ENCODE results near the gene CASK.
"Not testable (repeated sequence)": the region's sequence is repeated elsewhere in the genome, so short reads cannot be mapped to it uniquely, and the experiment has no call there.

The CASK gene

GRCh38 chrX:41516456-41516855 is 406.9 kb downstream of the CASK start:
- H3K36me3 Mint-ChIP-seq, result no peaks in the 10 kb centered on the region
- H3K27ac Mint-ChIP-seq, result no peak overlapping the region
- H3K9me3 Mint-ChIP-seq, result no peaks in the 10 kb centered on the region
- ATAC-seq, result no peak
- no peaks in the 10 kb centered on the region for H3K27me3 Mint-ChIP-seq
- no peak overlapping the region for H3K4me3 Mint-ChIP-seq
- peaks cover 6% of the 10 kb centered on the region for H3K4me1 Mint-ChIP-seq

- Mint-ChIP-seq H3K36me3 (no peaks in the 10 kb centered on the region), H3K4me1 (peaks cover 6% of the 10 kb centered on the region), H3K27me3 (no peaks in the 10 kb centered on the region), H3K27ac (no peak overlapping the region), H3K4me3 (no peak overlapping the region), H3K9me3 (no peaks in the 10 kb centered on the region)
- ATAC-seq, result no peak
These were observed 408.0 kb downstream of the CASK start for GRCh38 chrX:41515376-41515775.

- no peak overlapping the region for H3K4me3 Mint-ChIP-seq
- H3K36me3 Mint-ChIP-seq, result no peaks in the 10 kb centered on the region
- peaks cover 6% of the 10 kb centered on the region for H3K4me1 Mint-ChIP-seq
- H3K27me3 Mint-ChIP-seq, result no peaks in the 10 kb centered on the region
- no peak for ATAC-seq
- H3K27ac Mint-ChIP-seq, result peak overlapping the region; percentile 42
- H3K9me3 Mint-ChIP-seq, result no peaks in the 10 kb centered on the region
These were observed 409.2 kb downstream of the CASK start for GRCh38 chrX:41514179-41514578.

- H3K27ac Mint-ChIP-seq, H3K36me3 Mint-ChIP-seq, H3K27me3 Mint-ChIP-seq, H3K4me3 Mint-ChIP-seq, ATAC-seq, H3K4me1 Mint-ChIP-seq, H3K9me3 Mint-ChIP-seq: not testable (repeated sequence)
These were observed 410.5 kb downstream of the CASK start for GRCh38 chrX:41512853-41513252.

- Mint-ChIP-seq H3K9me3 (no peaks in the 10 kb centered on the region), H3K4me3 (no peak overlapping the region), H3K36me3 (no peaks in the 10 kb centered on the region), H3K27me3 (no peaks in the 10 kb centered on the region), H3K4me1 (peaks cover 6% of the 10 kb centered on the region), H3K27ac (no peak overlapping the region)
- peak; percentile 88 for ATAC-seq
These were observed 411.0 kb downstream of the CASK start for GRCh38 chrX:41512394-41512793.

GRCh38 chrX:41507919-41508318 is 415.4 kb downstream of the CASK start:
- peaks cover 6% of the 10 kb centered on the region for H3K4me1 Mint-ChIP-seq

GRCh38 chrX:41502004-41502403 is 421.4 kb downstream of the CASK start:
- Mint-ChIP-seq H3K9me3 (peaks cover 3% of the 10 kb centered on the region), H3K4me1 (no peaks in the 10 kb centered on the region), H3K27me3 (no peaks in the 10 kb centered on the region), H3K4me3 (no peak overlapping the region), H3K36me3 (no peaks in the 10 kb centered on the region), H3K27ac (no peak overlapping the region)
- no peak for ATAC-seq

More at GRCh38 chrX:41507919-41508318, 415.4 kb downstream of the CASK start:
- Mint-ChIP-seq H3K9me3 (no peaks in the 10 kb centered on the region), H3K36me3 (no peaks in the 10 kb centered on the region), H3K27ac (no peak overlapping the region), H3K4me3 (no peak overlapping the region), H3K27me3 (no peaks in the 10 kb centered on the region)
- no peak for ATAC-seq

GRCh38 chrX:41499984-41500383 is 423.4 kb downstream of the CASK start:
- peaks cover 3% of the 10 kb centered on the region for H3K9me3 Mint-ChIP-seq
- no peaks in the 10 kb centered on the region for H3K27me3 Mint-ChIP-seq
- H3K36me3 Mint-ChIP-seq, result no peaks in the 10 kb centered on the region
- H3K4me1 Mint-ChIP-seq, result no peaks in the 10 kb centered on the region
- H3K27ac Mint-ChIP-seq, result no peak overlapping the region
- ATAC-seq, result no peak
- no peak overlapping the region for H3K4me3 Mint-ChIP-seq

- Mint-ChIP-seq H3K4me1 (no peaks in the 10 kb centered on the region), H3K27me3 (no peaks in the 10 kb centered on the region)
These were observed 424.2 kb downstream of the CASK start for GRCh38 chrX:41499195-41499594.

GRCh38 chrX:41491267-41492004 is 431.9 kb downstream of the CASK start:
- Mint-ChIP-seq H3K27me3 (no peaks in the 10 kb centered on the region), H3K4me3 (no peak overlapping the region), H3K27ac (no peak overlapping the region), H3K36me3 (no peaks in the 10 kb centered on the region), H3K4me1 (no peaks in the 10 kb centered on the region), H3K9me3 (peaks cover 2% of the 10 kb centered on the region)
- no peak for ATAC-seq

More at GRCh38 chrX:41499195-41499594, 424.2 kb downstream of the CASK start:
- Mint-ChIP-seq H3K27ac (no peak overlapping the region), H3K4me3 (no peak overlapping the region), H3K36me3 (no peaks in the 10 kb centered on the region), H3K9me3 (peaks cover 5% of the 10 kb centered on the region)
- ATAC-seq, result no peak

- Mint-ChIP-seq H3K4me1 (no peaks in the 10 kb centered on the region), H3K36me3 (no peaks in the 10 kb centered on the region), H3K27ac (no peak overlapping the region), H3K4me3 (no peak overlapping the region), H3K9me3 (peaks cover 2% of the 10 kb centered on the region), H3K27me3 (no peaks in the 10 kb centered on the region)
- ATAC-seq, result no peak
These were observed 432.9 kb downstream of the CASK start for GRCh38 chrX:41490446-41490845.

- Mint-ChIP-seq H3K4me1 (no peaks in the 10 kb centered on the region), H3K4me3 (no peak overlapping the region), H3K27ac (no peak overlapping the region), H3K9me3 (peaks cover 2% of the 10 kb centered on the region), H3K27me3 (no peaks in the 10 kb centered on the region), H3K36me3 (no peaks in the 10 kb centered on the region)
- no peak for ATAC-seq
These were observed 441.1 kb downstream of the CASK start for GRCh38 chrX:41482154-41482850.

GRCh38 chrX:41481264-41482109 is 441.9 kb downstream of the CASK start:
- Mint-ChIP-seq H3K27ac (no peak overlapping the region), H3K4me1 (no peaks in the 10 kb centered on the region), H3K9me3 (peaks cover 2% of the 10 kb centered on the region), H3K27me3 (no peaks in the 10 kb centered on the region), H3K4me3 (no peak overlapping the region), H3K36me3 (no peaks in the 10 kb centered on the region)
- no peak for ATAC-seq

GRCh38 chrX:41480508-41481260 is 442.7 kb downstream of the CASK start:
- no peak overlapping the region for H3K27ac Mint-ChIP-seq
- no peaks in the 10 kb centered on the region for H3K27me3 Mint-ChIP-seq
- ATAC-seq, result no peak
- peaks cover 2% of the 10 kb centered on the region for H3K9me3 Mint-ChIP-seq
- no peaks in the 10 kb centered on the region for H3K4me1 Mint-ChIP-seq
- no peaks in the 10 kb centered on the region for H3K36me3 Mint-ChIP-seq
- no peak overlapping the region for H3K4me3 Mint-ChIP-seq

GRCh38 chrX:41478381-41478911 is 444.9 kb downstream of the CASK start:
- H3K36me3 Mint-ChIP-seq, result no peaks in the 10 kb centered on the region
- ATAC-seq, result no peak

More at GRCh38 chrX:41478381-41478911, 444.9 kb downstream of the CASK start:
- no peaks in the 10 kb centered on the region for H3K27me3 Mint-ChIP-seq
- no peak overlapping the region for H3K4me3 Mint-ChIP-seq
- peaks cover 2% of the 10 kb centered on the region for H3K9me3 Mint-ChIP-seq
- H3K4me1 Mint-ChIP-seq, result no peaks in the 10 kb centered on the region
- H3K27ac Mint-ChIP-seq, result no peak overlapping the region

All from stimulated activated memory B cell treated with anti-CD40 and anti-IgM and Interleukin-4, amounts not matched to agents 10 μg/mL and 1 μg/mL and 100 μg/mL, for 72 hours (primary cell).